ENCODE data around the gene KCNH2.

The KCNH2 gene

GRCh38 chr7:151008511-151009323 is 30.6 kb upstream of the KCNH2 start:
- H3K4me3 ChIP-seq (replicated peaks in 1 of 2; ENCODE audit: low read depth in 2 of 2, low read length in 2 of 2), result peak overlapping the region in 1 of 2 donors; percentile 37
- DNase-seq (ENCODE audit: low read depth in 2 of 2), result peak; percentile 65 to 68
- TF ChIP-seq, protein P1, sequence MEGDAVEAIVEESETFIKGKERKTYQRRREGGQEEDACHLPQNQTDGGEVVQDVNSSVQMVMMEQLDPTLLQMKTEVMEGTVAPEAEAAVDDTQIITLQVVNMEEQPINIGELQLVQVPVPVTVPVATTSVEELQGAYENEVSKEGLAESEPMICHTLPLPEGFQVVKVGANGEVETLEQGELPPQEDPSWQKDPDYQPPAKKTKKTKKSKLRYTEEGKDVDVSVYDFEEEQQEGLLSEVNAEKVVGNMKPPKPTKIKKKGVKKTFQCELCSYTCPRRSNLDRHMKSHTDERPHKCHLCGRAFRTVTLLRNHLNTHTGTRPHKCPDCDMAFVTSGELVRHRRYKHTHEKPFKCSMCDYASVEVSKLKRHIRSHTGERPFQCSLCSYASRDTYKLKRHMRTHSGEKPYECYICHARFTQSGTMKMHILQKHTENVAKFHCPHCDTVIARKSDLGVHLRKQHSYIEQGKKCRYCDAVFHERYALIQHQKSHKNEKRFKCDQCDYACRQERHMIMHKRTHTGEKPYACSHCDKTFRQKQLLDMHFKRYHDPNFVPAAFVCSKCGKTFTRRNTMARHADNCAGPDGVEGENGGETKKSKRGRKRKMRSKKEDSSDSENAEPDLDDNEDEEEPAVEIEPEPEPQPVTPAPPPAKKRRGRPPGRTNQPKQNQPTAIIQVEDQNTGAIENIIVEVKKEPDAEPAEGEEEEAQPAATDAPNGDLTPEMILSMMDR (IDR thresholded peaks at IDR 0.05; ENCODE audit: low read depth, low read length), result peak; percentile 82

- H3K4me3 ChIP-seq (replicated peaks in 1 of 2; ENCODE audit: low read depth in 2 of 2, low read length in 2 of 2), result peak overlapping the region in 1 of 2 donors; percentile 37
- peak in 1 of 2 donors; percentile 66 for DNase-seq (ENCODE audit: low read depth in 2 of 2)
- TF ChIP-seq, protein P1 (IDR thresholded peaks at IDR 0.05; ENCODE audit: low read depth, low read length), result no peak
Observed at GRCh38 chr7:151008143-151008510, 30.0 kb upstream of the KCNH2 start.

DNA sequence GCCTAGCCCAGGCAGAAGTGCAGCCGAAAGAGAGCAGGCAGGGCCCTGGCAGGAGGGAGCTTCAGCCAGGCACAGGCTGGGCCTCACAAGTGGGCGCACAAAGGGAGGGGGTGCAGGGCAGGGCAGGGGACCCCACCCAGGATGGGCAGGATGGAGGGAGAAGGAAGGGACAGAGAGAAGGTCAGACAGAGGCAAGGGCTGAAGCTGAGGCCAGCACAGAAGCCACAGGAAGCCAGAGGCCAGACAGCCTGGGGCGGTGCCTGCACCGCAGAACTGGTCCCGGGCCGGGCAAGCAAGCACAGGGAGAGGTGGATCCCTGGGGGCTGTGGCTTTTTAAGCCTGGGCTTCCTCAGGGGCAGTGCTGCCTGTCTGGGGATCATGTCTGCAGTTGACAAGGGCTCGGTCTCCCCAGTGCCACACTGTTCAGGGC is 29.4 kb upstream of the KCNH2 start:
- DNase-seq (ENCODE audit: low read depth in 2 of 2), result peak in 1 of 2 donors; percentile 34
- TF ChIP-seq, protein P1 (IDR thresholded peaks at IDR 0.05; ENCODE audit: low read depth, low read length), result no peak
- no peak overlapping the region for H3K4me3 ChIP-seq (replicated peaks in 1 of 2; ENCODE audit: low read depth in 2 of 2, low read length in 2 of 2)

DNA sequence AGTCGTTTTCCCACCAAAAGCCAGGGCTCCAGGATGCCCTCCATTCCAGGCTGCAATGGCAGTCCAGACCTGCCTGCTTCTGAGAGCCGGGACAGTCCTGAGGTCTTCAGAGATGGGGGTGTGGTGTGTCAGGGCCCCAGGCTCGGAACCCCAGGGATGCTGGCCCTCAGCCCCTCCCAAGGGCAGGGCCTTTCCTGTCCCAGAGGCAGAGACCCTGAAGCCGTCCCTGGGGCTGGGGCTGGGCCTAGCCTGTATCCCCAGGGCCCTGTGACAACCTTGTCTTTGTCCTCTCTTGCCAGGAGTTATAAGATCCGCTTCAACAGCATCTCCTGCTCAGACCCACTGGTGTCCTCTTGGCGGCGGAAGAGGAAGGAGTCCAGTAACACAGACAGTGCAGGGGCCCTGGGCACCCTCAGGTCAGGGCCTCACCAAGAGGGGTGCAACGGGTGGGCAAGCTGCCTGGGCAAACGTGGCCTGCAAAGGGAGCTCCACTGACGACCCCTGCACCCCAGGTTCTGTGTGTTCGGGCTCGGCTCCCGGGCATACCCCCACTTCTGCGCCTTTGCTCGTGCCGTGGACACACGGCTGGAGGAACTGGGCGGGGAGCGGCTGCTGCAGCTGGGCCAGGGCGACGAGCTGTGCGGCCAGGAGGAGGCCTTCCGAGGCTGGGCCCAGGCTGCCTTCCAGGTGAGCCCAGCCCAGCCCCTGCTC is 28.6 kb upstream of the KCNH2 start:
- H3K4me3 ChIP-seq (replicated peaks in 1 of 2; ENCODE audit: low read depth in 2 of 2, low read length in 2 of 2), result no peak overlapping the region
- TF ChIP-seq, protein P1 (IDR thresholded peaks at IDR 0.05; ENCODE audit: low read depth, low read length), result no peak
- DNase-seq (ENCODE audit: low read depth in 2 of 2), result no peak

DNA sequence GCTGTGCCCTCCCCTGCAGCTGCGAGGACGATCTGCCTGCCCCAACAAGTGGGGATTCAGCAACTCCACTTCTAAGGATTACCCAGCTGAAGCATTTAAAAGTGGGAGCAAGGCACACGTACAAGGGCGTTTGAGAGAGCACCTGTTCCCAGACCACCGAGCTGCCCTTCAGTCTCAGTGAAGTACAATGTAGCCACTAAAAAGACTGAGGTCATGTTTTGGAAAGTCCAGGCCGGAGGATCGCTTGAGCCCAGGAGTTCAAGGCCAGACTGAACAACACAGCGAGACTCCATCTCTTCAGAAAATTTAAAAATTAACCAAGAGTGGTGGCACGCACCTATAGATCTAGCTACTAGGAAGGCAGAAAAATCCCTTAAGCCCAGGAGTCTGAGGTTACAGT is 27.4 kb upstream of the KCNH2 start:
- no peak overlapping the region for H3K4me3 ChIP-seq (replicated peaks in 1 of 2; ENCODE audit: low read depth in 2 of 2, low read length in 2 of 2)
- DNase-seq (ENCODE audit: low read depth in 2 of 2), result no peak
- TF ChIP-seq, protein P1 (IDR thresholded peaks at IDR 0.05; ENCODE audit: low read depth, low read length), result no peak

GRCh38 chr7:151003572-151003971 is 25.5 kb upstream of the KCNH2 start:
- no peak for DNase-seq (ENCODE audit: low read depth in 2 of 2)
- no peak overlapping the region for H3K4me3 ChIP-seq (replicated peaks in 1 of 2; ENCODE audit: low read depth in 2 of 2, low read length in 2 of 2)
- TF ChIP-seq, protein P1 (IDR thresholded peaks at IDR 0.05; ENCODE audit: low read depth, low read length), result no peak
